GM18858 (cell line): ENCODE measurements around the gene WDFY2.

Experiments
- ATAC-seq: cut with Tn5 transposase; IDR thresholded peaks from one replicate; pipeline ENCODE4 v1.9.1; 2021; ENCODE audit not compliant: unreplicated experiment

The WDFY2 gene

DNA sequence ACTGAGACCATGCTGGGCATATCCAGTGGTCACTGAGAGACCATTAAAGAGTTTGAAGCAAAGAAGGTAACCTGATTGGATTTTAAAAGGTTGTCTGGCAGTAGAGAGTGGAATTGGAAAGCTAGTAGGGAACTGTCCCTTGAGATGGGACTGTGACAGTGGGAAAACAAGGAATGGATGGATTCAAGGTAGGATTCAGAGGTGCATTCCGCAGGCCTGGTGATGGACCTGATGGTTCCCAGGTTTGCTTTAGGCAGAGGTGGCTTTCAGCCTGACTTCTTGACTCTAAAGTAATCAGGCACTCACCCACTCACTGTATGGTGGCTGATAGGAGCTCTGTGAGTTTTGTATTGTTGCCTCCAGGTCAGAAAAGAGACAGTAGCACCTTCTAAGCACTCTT lies 146.7 kb downstream of the WDFY2 start:
- no peak for ATAC-seq

DNA sequence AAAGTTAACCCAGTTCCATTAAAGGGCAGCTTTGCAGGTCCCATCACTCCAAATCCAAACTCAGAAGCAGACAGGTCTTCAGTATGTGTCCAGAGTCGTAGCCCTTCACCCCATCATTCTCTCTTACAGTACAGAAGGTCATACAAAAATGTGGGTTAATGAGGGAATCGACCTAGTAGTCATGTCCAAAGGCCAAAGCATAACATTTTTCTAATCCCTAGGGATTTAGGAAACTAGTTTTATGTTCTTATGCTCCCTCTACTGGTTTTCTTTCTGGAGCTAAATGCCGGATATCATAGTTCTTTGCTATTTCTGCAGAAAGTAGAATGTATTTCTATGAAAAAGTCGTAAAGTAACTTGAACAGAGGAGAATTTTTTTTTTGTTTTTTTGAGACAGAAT lies 147.5 kb downstream of the WDFY2 start:
- no peak for ATAC-seq

DNA sequence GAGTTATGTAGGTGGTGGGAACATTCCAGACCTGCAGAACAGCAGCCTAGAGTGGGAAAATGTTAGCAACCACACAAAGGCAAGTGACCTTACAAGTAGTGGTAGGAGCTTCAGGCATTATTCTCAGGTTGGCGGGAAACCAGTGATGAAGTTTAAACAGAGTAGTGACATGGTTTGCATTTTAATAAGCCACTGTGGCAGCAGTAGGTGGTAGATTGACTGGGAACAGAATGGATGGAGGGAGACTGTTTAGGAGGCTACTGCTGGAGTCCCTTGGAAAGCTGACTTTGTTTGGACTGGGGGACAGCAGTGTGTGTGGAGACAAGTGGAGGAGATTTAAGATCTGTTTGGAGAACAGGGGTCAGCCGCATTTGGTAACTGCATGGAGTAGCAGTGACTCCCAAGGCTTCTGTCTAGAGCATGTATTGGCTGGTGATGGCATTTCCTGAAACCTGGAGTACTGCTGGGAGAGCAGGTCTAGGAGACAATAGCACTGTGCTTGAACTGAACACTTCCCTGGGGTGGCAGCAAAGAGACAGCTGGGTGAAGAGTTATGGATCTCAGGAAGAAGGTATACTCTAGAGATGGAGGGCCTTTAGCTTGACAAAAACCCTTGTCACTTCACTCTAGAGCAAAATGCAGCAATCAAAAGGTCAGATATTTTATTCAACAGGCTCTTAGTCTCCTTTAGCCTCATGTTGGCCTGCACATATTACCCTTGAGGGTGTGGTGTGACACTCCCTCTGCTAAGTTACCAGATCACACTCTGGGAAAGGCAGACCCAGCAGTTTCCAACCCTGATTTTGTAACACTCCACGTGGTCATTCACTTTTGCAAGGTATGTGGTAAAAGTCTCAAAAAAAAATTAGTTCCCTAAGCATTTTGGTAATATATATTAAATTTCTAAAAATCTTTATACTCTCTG lies 149.4 kb downstream of the WDFY2 start:
- no peak for ATAC-seq

DNA sequence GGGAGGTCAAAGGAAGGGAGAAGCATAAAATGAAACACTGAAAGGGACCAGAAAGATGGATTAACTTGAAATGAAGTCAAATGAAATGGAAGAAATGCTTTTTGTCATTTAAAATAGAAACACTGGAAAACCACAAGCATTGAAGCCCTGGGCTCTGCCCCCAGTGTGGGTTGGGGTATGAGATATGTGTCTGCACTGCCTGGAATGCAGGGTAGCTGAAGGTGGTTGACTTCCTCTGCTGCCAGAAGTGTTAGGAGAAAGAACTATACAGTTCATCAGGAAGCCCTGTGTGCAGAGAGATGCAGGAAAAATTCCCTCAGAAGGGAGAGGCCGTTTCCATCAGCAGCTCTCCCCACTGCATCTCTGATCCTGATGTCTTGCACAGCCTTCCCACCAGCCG lies 150.5 kb downstream of the WDFY2 start:
- ATAC-seq = no peak

DNA sequence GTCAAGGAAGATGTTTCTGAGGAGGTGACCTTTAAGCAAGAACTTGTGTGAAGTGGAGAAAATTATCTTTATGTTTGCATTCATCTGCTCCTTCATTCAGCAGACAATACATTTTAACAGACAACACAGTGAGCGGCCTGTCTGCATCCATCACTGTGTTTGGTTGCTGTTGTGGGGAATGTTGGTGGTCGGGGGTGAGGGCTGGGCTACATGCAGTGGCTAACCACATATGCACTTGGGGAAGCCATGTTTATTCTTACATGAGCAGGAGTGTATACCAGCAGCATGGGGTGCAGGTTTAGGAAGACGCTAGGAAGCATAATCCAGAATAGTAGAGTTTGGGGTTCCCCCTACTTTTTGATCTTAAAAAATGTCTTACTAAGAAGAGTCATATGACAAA lies 153.3 kb downstream of the WDFY2 start:
- ATAC-seq = no peak

DNA sequence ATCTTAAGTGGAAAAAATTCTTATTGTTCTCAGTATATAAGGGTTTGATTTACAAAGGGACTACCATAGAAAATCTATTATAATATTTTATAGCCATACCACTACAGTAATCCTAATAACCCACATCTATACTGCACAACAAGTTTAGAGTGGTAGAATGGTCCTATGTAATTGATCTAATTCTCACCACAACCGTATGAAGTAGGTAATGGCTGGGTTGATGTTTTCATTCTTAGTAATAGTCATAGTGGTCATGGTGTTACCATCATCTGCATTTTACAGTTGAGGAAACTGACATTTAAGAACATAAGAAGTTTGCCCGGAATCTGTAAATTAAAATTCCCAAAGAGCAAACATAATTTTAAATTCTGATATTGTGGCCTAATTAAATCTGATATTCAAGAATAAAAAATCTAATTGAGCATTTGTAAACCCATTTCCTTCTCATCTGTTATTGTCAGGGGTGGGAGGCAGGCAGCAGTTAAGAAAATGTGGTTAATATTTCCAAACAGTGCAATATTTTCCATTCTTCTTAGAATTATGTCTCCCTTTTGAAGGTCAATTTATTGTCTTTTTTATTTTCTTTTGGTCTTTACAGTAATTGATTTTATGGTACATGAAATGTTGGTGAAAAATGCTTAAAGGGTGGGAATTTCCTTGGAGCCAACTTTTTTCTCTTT lies 154.1 kb downstream of the WDFY2 start:
- ATAC-seq = no peak

DNA sequence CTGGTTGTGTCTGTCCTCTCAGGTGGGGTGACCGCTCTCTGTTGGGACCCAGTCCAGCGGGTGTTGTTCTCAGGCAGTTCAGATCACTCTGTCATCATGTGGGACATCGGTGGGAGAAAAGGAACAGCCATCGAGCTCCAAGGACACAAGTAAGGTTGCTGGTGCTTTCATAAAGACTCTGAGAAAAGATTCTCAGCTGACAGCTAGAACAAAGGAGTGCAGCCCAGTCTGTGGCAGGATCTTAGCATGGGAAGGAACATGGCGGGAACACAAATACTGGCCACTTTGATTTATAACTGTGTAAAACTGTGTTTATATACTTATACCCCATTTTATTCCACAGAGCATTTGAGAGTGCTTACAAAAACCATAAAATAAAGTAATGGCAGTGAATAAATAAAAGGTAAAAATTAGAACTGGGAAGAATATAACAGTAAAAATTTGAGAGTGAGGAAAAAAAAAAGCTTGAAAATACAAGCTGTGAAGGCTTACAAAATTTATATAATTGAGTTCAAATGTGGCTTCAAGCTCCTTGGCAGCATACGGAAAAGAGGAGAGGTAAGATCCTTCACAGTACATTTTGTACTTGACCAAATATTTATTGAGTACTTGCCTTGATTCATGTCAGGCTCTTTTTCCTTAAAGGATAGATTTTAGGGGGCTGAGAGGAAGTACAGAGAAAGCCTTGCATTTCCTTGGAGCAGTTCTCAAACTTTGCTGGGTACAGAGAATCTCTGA lies 154.9 kb downstream of the WDFY2 start:
- no peak for ATAC-seq

DNA sequence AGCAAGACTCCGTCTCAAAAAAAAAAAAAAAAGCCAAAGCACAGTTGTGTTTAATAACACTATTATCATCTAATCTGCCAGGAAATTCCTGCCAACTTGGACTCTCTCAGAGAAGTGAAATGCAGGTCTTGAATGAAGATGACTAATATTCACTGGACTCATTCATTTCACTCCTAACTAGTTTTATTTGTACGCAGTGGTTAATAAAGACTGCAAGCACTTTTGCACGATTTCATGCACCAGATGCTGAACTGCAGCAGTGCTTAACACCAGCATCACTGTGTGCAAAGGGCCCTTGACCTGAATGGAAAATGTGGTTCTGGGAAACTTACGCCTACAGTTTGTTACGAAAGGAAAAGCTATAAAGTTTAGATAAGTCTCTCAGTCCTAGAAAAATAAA lies 156.4 kb downstream of the WDFY2 start:
- no peak for ATAC-seq

DNA sequence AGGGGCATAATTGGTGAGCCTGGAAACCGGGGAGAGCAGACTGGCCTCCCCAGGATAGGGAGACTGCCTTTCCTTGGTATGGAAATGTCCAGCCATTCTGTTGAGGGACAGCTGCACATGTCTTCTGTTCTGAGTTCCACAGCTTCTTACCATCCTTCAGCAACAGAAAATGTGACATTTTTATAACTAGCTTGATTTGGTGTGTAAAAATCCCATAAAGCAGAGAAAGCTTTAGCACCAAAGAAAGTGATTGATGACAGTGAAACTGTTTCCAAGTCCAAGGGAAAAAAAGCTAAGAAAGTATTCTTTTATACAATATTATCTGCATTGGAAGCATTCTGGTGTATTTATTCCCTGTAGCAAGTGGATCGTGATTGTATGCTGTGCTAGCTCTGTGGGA lies 157.8 kb downstream of the WDFY2 start:
- ATAC-seq = no peak

DNA sequence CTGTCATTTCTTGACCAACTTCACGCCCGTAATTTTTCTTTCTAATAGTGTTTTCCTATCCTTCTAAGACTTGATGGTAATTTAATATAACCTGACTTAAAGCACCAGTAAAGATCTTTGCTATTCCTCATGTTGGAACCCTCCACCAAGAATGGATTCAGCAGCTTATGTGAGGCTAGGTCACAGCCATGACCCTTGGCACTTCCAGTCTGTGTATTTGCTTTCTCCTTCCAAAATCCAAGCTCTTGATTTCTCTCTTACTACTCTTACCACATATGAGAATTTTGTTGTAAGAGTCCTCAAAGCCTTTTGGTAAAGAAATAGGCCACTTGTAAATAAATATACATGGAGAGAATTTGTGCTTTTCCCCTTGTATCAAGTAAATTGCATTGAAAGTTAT lies 158.3 kb downstream of the WDFY2 start:
- no peak for ATAC-seq

DNA sequence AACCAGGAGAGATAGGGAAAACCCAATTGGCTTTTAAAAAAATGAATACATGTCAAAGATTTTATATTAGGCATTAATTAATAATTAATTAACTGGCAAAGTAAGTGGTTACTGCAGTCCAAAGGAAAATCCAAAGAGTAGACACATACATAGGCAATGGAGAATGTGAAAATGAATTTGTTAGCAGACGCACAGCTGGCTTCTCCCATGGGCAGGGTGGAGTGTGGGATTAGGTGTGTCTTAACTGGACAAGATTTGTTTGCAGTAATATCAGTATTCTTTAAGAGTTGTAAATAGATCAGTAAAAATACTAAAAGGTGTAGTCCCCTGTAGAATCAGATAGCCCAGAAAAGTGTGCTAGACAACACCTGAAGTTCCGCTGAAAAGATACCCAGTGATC lies 161.0 kb downstream of the WDFY2 start:
- ATAC-seq = no peak

DNA sequence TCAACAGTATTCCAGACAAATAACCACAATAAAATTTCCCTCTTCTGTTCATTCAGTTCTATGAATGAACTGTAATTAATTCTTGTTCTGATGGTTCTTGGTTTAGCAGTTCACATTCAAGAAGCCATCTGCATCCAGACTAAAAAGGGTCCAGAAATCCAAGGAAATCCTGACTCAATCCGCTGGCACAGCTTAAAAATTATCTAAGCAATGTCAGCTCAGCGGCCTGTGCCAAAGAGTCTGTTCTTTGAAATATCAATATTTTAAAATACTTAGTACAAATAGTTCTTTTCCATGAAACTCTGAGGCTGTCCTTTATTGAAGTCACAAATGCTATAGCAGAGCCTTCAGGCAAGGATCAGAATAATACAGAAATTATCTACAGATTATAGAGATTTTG lies 162.5 kb downstream of the WDFY2 start:
- no peak for ATAC-seq

DNA sequence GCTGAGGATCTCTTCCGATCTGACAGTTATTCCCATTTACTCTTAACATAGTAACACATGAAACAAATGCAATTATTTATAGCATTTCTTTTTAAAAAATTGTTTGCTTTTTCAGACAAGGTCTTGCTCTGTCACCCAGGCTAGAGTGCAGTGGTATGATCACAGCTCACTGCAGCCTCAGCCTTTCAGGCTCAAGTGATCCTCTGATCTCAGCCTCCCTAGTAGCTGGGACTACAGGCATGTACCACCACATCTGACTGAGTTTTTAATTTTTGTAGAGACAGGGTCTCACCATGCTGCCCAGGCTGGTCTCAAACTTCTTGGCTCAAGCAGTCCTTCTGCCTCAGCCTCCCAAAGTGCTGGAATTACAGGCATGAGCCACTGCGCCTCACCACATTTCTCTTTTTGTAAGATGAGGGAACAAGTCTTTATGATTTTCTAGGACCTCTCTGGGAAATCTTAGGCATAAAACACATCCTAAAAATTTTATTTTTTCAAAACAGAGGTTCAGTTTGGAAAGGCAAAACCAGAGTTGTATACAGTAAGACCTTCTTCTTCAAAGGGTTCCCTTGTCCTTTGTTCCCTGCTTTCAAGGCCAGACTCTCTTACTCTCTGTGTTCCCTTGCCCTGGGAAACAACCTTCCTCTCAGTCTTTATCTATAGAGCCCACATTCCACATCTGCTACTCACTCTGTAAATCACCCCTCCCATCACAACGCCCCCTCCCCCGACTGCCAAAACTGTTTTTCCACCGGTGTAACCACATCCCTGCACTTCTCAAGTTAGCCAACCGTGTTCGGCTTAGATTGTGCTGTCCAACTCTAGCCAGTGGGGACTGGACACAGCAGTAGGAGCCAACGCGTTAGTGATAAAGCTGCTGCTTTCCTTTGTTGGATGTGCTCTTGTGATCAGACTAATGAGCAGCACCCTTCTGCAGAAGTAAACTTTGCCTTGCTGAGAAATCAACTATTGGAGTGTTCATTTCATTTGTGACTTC lies 163.5 kb downstream of the WDFY2 start:
- no peak for ATAC-seq

DNA sequence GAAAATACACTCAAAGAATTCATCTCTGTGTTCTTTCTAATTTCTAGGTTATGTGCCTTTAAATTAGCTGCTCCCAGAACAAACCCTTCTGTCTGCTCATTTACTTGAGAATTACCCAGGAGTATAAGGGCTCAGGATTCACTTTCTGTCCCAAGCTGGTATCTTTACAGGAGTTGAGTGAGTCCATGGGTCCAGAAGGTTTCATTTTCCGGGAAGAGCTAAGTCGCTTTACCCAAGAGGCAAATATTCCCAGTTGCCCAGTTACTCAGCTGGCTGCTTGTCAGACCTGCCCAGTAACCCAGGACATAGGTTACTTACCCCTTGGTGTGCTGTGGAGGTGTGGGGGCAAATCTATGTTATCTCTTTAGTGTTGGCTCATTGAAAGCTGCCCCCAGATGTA lies 172.4 kb downstream of the WDFY2 start:
- ATAC-seq = no peak

DNA sequence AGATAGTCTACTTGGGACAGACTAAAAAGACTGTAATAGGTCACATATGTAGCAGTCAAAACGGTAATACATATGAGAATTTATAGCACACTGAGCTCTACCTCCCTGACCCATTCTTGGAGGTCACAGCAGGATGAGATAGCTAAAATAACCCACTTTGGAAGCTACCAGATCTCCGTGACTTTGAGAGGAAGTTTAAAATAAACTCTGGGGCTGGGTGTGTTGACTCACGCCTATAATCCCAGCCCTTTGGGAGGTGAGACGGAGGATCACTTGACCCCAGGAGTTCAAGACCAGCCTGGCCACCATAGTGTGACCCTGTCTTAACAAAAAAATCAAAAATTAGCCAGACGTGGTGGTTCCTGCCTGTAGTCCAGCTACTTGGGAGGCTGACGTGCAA lies 174.4 kb downstream of the WDFY2 start:
- no peak for ATAC-seq

DNA sequence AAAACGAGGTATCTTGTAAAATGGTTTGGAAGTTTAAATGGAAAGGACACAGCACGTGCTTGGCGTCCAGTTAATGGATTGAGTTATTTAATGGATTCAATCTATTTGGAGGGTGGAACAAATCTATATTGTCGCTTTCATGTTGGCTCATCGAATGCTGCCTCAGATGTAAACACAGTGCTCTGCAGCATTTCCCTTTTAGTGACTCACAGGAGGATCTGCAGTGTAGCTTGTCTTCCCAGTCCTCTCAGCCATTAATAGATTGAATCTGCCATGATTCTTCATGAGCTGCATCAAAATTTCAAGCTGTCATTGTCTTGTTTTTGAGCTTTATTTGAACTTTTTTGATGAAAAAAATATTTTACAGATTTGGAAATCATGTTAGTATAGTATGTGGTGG lies 175.0 kb downstream of the WDFY2 start:
- ATAC-seq = no peak

DNA sequence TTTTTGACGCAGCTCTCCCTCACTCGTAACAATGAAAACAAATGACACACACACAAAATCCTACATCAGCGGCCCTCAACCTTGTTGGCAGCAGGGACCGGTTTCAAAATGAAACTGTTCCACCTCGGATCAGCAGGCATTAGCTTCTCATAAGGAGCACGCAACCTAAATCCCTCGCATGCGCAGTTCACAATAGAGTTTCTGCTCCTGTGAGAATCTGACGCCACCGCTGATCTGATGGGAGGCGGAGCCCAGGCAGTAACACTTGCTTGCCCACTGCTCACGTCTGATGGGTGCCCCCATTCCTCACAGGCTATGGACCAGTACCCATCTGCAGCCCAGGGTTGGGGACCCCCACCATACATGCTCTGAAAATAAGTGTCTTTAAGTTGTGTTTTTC lies 176.3 kb downstream of the WDFY2 start:
- no peak for ATAC-seq

DNA sequence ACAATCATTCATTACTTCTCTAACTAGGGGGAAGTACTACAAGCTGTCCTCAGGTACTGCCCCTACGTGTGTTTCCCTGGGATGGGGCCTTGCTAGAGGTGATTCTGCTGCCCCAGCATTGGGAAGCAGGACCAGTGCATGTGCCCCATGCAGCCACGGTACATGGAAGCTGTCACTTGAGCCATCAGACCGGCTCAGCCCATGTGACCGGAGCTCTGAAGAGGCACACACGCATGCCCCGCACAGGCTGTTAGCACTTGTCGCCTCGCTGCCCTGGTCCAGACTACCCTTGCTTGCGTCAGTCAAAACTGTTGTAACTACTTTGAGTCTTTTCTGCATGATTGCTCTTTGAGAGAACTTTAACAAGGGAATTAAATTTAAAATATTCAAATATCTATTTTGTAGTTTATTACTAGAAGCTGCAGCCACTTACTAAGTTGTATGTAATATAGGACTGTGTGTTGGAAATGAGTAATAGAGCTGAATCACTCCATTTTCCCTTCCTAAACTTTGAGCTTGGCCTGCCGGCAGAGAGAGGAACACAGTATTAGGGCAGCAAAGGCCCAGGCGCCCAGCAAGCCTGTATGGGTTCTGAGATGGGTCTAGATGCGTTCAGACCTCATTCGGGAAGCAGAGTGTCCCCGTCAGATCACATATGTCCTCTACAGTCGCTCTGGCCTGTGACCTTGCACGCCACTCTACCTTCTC lies 177.5 kb downstream of the WDFY2 start:
- no peak for ATAC-seq

DNA sequence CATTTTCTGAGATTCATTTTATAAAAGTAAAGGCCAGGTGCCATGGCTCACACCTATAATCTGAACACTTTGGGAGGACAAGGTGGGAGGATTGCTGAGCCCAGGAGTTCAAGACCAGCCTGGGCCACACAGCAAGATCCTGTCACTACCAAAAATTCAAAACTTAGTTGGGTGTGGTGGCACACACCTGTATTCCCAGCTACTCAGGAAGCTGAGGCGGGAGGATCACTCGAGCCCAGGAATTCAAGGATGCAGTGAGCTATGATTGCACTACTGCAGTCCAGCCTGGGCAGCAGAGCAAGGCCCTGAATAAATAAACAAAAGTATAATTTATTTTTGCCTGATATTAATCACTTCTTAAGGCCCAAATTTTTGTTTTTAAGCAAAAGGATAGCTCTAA lies 179.2 kb downstream of the WDFY2 start:
- ATAC-seq = no peak
